LHCN-M2 (cell line): ENCODE data around the gene ACSL3. TPM values are rescaled to one million over a fixed set of nuclear protein-coding genes. Genes with fewer than 3 reads are reported as not detected.

Experiments used
- DNase-seq: peaks from one replicate; pipeline ENCODE4 v3.0.0-alpha.2; 2012; ENCODE audit warnings: low read depth
- total RNA-seq: library from RNA; depleted of rRNA; stranded (reverse); fragments of >200 nt; gene quantifications from 2 replicates; pipeline ENCODE4 v1.2.3, GENCODE V29; 2014

ACSL3 gene
- total RNA-seq, 1 experiment from 2014 or later = 215 TPM

GRCh38 chr2:222878877-222879603 is 18.2 kb downstream of the ACSL3 start:
- peak; percentile 77 for DNase-seq

- no peak for DNase-seq
Measured at GRCh38 chr2:222879604-222879933, 18.7 kb downstream of the ACSL3 start.

- no peak for DNase-seq
Measured at GRCh38 chr2:222882484-222882928, 21.7 kb downstream of the ACSL3 start.

- DNase-seq = no peak
Measured at GRCh38 chr2:222883420-222883819, 22.6 kb downstream of the ACSL3 start.

GRCh38 chr2:222884114-222884771 is 23.4 kb downstream of the ACSL3 start:
- peak; percentile 36 for DNase-seq

- no peak for DNase-seq
Measured at GRCh38 chr2:222884805-222885424, 24.1 kb downstream of the ACSL3 start.

GRCh38 chr2:222887124-222887523 is 26.3 kb downstream of the ACSL3 start:
- no peak for DNase-seq

GRCh38 chr2:222888716-222889115 is 27.9 kb downstream of the ACSL3 start:
- no peak for DNase-seq

- no peak for DNase-seq
Measured at GRCh38 chr2:222891890-222892289, 31.1 kb downstream of the ACSL3 start.

- DNase-seq = peak; percentile 50
Measured at GRCh38 chr2:222892321-222892720, 31.5 kb downstream of the ACSL3 start.

- no peak for DNase-seq
Measured at GRCh38 chr2:222892761-222893160, 31.9 kb downstream of the ACSL3 start.

- no peak for DNase-seq
Measured at GRCh38 chr2:222893716-222894115, 32.9 kb downstream of the ACSL3 start.

- DNase-seq = no peak
Measured at GRCh38 chr2:222895144-222895543, 34.3 kb downstream of the ACSL3 start.

- DNase-seq = no peak
Measured at GRCh38 chr2:222897898-222898297, 37.1 kb downstream of the ACSL3 start.

GRCh38 chr2:222899413-222900181 is 38.8 kb downstream of the ACSL3 start:
- no peak for DNase-seq

GRCh38 chr2:222900354-222900753 is 39.5 kb downstream of the ACSL3 start:
- DNase-seq = peak; percentile 45

GRCh38 chr2:222902660-222903059 is 41.8 kb downstream of the ACSL3 start:
- DNase-seq = no peak

- DNase-seq = peak; percentile 61
Measured at GRCh38 chr2:222903234-222904220, 42.7 kb downstream of the ACSL3 start.

GRCh38 chr2:222904557-222905258 is 43.9 kb downstream of the ACSL3 start:
- DNase-seq = peak; percentile 72

GRCh38 chr2:222907048-222907447 is 46.2 kb downstream of the ACSL3 start:
- no peak for DNase-seq
